Effector CD8-positive, alpha-beta T cell (primary cell): ENCODE data around the gene SIPA1L3.

Experiments used
- DNase-seq: peaks from one replicate; lab custom pipeline; 2025; lab: John Stamatoyannopoulos, UW

Gene SIPA1L3

DNA sequence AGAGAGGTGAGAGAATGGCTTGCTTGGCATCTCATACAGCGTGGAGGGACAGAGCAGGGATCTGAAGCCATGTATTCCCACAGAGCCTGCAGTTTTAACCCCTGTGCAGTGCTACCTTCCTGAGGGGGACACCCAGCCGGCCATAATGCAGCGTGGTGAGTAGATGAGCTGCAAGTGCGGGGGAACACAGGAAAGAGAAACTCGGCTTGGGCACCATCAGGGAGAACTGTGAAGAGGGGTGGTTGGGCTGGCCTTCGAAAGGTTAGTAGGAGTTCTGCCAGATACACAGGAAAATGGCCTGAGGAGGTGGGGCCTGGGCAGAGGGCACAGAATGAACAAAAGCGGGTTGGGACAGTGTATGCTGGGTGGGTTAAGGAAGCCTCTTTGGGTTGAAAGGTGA lies 88.3 kb downstream of the SIPA1L3 start:
- DNase-seq = no peak

DNA sequence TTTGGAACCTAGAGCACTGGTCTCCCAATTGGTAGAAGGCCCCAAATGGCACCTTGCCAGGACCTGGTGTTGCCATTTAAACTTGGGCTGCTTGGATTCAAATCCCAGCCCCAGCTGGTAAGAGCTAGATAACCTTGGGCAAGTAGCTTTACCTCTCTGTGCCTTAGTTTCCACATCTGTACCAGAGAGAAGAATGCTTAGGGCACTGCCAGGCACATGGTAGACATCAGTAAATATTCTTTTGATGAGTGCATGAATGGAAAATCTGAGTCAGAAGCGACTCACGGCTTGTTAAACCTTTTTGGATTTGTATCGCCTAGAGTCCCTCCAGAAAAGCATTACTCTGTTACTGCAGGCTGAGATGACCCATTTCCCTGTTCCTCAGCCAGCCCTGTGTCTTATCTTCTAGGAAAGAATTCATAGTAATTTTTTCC lies 90.9 kb downstream of the SIPA1L3 start:
- no peak for DNase-seq

DNA sequence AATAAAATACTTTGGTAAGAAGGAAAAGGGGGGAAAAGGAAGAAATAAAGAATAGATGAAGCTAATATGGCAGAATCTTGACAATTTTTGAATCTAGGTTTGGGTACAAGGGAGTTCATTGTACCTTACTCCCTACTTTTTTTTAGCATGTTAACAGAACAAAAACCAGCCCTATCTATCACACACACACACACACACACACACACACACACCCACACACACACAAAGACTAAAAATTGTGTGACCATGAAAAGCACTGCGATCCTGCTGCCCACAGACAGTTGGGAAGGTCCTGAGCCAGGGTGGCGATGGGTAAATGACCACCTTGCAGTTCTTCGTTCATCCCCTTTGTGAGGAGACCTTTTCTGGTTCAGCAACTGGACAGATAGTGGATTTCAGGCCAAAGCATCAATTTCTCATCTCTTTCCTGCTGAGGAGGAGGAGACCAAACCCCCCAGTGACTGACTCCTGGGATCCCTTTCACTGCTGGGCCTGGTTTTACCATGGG lies 91.8 kb downstream of the SIPA1L3 start:
- DNase-seq = no peak

GRCh38 chr19:37999309-38000213 lies 92.6 kb downstream of the SIPA1L3 start:
- no peak for DNase-seq

DNA sequence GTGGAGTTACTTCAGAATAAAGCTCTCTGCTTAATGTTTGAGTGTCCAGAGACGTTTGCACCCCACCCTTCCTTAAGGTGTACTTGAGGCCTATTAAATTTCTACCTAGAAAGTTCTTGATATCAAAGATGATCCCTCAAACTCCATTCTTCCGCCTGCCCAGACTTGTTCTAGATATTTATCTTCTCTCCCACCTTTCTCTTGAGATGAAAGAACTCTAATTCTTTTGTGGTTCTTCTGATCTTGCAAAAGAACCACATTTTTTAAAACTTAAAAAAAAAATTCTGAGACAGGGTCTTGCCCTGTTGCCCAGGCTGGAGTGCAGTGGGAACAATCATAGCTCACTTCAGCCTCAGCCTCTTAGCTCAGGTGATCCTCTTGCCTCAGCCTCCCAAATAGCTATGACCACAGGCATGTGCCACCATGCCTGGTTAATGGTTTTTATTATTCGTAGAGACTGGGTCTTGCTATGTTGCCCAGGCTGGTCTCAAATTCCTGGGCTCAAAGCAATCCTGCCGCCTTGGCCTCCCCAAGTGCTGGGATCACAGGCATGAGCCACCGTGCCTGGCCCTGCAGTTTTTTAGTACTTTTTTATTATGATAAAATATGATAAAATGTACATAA lies 94.3 kb downstream of the SIPA1L3 start:
- no peak for DNase-seq

GRCh38 chr19:38003438-38004185 lies 96.6 kb downstream of the SIPA1L3 start:
- no peak for DNase-seq

- DNase-seq = no peak
These were observed 97.1 kb downstream of the SIPA1L3 start for GRCh38 chr19:38004186-38004520.

GRCh38 chr19:38004521-38005223 lies 97.7 kb downstream of the SIPA1L3 start:
- no peak for DNase-seq

DNA sequence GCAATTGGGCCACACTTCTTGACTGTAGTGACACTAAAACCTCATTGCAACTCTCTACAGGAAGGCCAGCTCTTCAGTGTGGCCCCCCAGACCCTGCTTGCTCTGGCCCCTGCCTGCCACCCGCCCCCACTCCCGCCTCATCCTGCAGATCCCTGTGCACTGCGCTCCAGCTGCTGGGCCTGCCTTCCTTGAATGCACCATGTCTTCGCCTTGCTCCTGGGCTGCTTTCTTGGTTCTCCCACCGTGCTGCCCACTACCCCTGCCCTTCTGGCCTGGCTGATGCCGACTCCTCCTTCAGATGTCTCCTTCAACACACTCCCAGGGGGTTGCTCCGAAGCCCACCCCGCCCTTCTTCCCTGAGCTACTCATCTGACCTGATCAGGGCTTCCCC lies 98.2 kb downstream of the SIPA1L3 start:
- no peak for DNase-seq

DNA sequence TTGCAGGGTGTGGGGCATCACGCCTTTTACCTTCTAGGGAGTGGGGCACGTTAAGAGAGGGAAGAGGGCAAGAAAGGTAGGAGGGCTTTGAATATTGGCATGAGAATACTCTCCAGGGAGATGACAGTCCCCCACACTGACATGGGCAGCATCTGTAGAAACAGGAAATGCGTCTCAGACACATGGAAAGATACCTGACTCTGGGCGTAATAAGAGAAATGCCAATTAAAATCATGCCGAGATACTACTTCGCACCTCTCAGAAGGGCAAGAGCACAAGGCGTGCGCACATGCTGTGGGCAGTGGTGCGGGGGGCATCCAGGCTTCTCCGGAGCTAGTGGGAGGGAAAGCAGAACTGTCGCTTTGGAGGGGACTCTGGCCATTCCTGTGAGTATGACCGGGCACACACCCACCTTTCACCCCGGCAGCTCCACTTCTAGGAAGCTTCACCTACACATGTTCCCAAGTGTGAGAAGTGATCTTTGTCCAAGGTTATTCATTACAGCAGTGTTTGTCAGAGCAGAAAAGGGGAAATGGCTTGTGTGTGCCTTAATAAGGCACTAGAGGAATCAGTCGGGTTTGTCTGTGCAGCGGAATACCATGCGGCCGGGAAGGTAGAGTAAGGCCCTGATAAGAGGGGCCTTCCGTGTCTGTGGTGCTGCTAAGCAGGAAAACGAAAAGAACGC lies 99.5 kb downstream of the SIPA1L3 start:
- no peak for DNase-seq

- DNase-seq = no peak
These were observed 102.7 kb downstream of the SIPA1L3 start for GRCh38 chr19:38009650-38010242.

DNA sequence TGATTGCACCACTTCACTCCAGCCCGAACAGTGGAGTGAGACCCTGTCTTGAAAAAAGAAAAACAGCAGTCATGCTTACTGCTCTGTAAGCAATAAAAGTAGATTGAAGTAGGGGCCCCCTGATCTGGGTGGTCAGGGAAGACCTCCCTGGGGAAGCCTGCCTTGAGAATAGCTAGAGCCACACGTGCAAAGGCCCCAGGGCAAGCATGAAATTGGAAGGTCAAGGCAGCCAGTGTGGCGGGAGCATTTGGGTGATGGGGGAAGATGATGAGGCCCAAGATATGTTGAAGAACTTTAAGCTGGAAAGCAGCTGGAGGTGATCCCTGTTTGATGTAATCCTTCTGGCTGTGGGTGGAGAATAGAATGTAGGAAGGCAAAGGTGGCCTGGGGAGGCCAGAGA lies 104.4 kb downstream of the SIPA1L3 start:
- no peak for DNase-seq

DNA sequence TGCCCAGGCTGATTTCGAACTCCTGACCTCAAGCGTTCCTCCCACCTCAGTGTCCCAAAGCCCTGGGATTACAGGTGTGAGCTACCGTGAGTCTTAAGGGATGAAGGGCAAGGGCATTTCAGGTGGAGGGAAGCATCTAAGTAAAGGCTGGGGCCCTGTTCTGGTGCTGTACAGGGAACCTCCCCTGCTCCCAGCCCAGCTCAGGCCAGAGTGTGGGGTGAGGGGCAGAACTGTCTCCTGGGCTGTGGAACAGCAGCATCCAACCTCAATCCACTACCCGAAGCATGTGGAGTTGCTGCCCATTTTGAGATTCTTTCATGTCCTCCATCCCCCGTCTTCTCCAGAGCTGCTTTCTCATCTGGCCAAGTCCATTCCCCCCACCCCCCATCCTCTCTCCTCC lies 105.3 kb downstream of the SIPA1L3 start:
- DNase-seq = no peak

- DNase-seq = no peak
These were observed 105.9 kb downstream of the SIPA1L3 start for GRCh38 chr19:38012944-38013343.

- no peak for DNase-seq
These were observed 107.0 kb downstream of the SIPA1L3 start for GRCh38 chr19:38013913-38014580.

DNA sequence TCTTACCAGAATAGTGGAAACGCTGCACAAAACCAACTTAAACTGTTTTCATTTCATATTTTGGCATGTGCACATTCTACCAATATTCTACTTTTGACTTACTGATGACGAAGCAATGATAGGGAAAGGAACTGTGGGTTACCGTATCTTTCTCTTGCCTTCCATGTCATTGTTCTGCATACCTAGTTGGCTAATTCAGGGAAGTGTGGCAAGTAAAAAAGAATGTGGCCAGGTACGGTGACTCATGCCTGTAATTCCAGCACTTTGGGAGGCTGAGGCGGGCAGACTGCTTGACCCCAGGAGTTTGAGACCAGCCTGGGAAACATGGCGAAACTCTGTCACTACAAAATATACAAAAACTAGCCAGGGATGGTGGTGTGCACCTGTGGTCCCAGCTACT lies 108.2 kb downstream of the SIPA1L3 start:
- DNase-seq = no peak

DNA sequence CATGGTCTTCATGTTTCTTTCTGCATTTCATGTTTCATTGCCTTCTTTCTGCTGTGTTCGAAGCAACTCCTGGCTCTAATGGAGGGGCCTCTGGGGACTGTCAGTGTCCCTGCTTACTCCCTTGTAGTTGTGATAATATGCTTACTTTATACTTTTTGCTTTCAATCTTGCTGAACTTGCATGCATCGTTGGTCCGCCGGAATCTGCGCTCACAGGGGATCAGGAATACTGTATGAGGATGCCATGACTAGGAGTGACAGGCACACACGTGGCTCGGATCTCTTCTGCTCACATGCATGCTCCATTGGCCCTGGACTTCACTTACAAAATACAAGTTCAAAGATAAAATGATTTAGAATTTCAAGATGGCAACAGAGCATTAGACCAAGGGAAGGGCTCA lies 108.8 kb downstream of the SIPA1L3 start:
- DNase-seq = no peak

GRCh38 chr19:38017401-38018151 lies 110.6 kb downstream of the SIPA1L3 start:
- DNase-seq = no peak

GRCh38 chr19:38018694-38019395 lies 111.8 kb downstream of the SIPA1L3 start:
- DNase-seq = no peak
